Trophoblast cell (in vitro differentiated cells and primary cell): ENCODE results near the gene ZNF423.

Experiments
- DNase-seq, 2 donors: peaks; one replicate each; pipeline ENCODE4 v3.0.0-alpha.2; 2016
- H2AFZ ChIP-seq: 2 replicates; pipeline ENCODE4 v1.6.1; 2013; ENCODE audit warnings: low read length, moderate library complexity, mild to moderate bottlenecking; ENCODE audit not compliant: insufficient read depth, poor library complexity
- H2AK5ac ChIP-seq: 2 replicates; pipeline ENCODE4 v1.6.1; 2013; ENCODE audit warnings: mild to moderate bottlenecking, low read length
- H2BK120ac ChIP-seq: 2 replicates; pipeline ENCODE4 v1.6.1; 2013; ENCODE audit warnings: low read length, mild to moderate bottlenecking, moderate library complexity; ENCODE audit not compliant: insufficient read depth, poor library complexity
- H2BK12ac ChIP-seq: 2 replicates; pipeline ENCODE4 v1.6.1; 2013; ENCODE audit warnings: mild to moderate bottlenecking, low read length, moderate library complexity
- H2BK5ac ChIP-seq: 2 replicates; pipeline ENCODE4 v1.6.1; 2013; ENCODE audit warnings: low read length, low read depth, moderate library complexity, mild to moderate bottlenecking; ENCODE audit not compliant: poor library complexity
- H3K14ac ChIP-seq: 2 replicates; pipeline ENCODE4 v1.6.1; 2013; ENCODE audit warnings: mild to moderate bottlenecking, low read length
- H3K18ac ChIP-seq: 2 replicates; pipeline ENCODE4 v1.6.1; 2013; ENCODE audit warnings: mild to moderate bottlenecking, low read length
- H3K23ac ChIP-seq: 2 replicates; pipeline ENCODE4 v1.6.1; 2013; ENCODE audit warnings: low read length
- H3K27ac ChIP-seq: 2 replicates; pipeline ENCODE4 v1.5.1; 2013; ENCODE audit warnings: low read depth, mild to moderate bottlenecking, inconsistent platforms, low read length, moderate library complexity
- H3K27me3 ChIP-seq: 2 replicates; pipeline ENCODE4 v1.6.1; 2013; ENCODE audit warnings: inconsistent platforms, mild to moderate bottlenecking, low read length, moderate library complexity; ENCODE audit not compliant: insufficient read depth
- H3K36me3 ChIP-seq, 2 experiments: 1 replicate in 1 of 2; 2 replicates in 1 of 2; pipeline ENCODE4 v1.6.1; 2013; ENCODE audit warnings: low read length in 2 of 2, mild to moderate bottlenecking in 2 of 2, moderate library complexity in 1 of 2; ENCODE audit not compliant: insufficient read depth in 2 of 2, control insufficient read depth in 1 of 2
- H3K4ac ChIP-seq: 2 replicates; pipeline ENCODE4 v1.6.1; 2013; ENCODE audit warnings: low read depth, mild to moderate bottlenecking, low read length, moderate library complexity
- H3K4me1 ChIP-seq, 2 experiments: 1 replicate in 1 of 2; 2 replicates in 1 of 2; pipeline ENCODE4 v1.6.1; 2013; ENCODE audit warnings: low read length in 2 of 2, mild to moderate bottlenecking in 2 of 2, moderate library complexity in 1 of 2; ENCODE audit not compliant: insufficient read depth in 2 of 2, control insufficient read depth in 1 of 2
- H3K4me2 ChIP-seq: 2 replicates; pipeline ENCODE4 v1.6.1; 2013; ENCODE audit warnings: inconsistent platforms, mild to moderate bottlenecking, low read length, moderate library complexity
- H3K4me3 ChIP-seq: 2 replicates; pipeline ENCODE4 v1.5.1; 2013; ENCODE audit warnings: mild to moderate bottlenecking, low read depth, low read length, inconsistent platforms
- H3K79me1 ChIP-seq: one replicate; pipeline ENCODE4 v1.6.1; 2013; ENCODE audit warnings: low read length
- H3K79me2 ChIP-seq: 2 replicates; pipeline ENCODE4 v1.6.1; 2013; ENCODE audit warnings: low read length, mild to moderate bottlenecking; ENCODE audit not compliant: control insufficient read depth, insufficient read depth, poor library complexity
- H3K9ac ChIP-seq: 2 replicates; pipeline ENCODE4 v1.6.1; 2013; ENCODE audit warnings: mild to moderate bottlenecking, low read length
- H3K9me3 ChIP-seq: 2 replicates; pipeline ENCODE4 v1.6.1; 2013; ENCODE audit warnings: low read depth, mild to moderate bottlenecking, control low read depth, inconsistent platforms, low read length; ENCODE audit not compliant: insufficient read depth
- H4K12ac ChIP-seq: 2 replicates; pipeline ENCODE4 v1.6.1; 2013; ENCODE audit warnings: low read depth, mild to moderate bottlenecking, low read length, moderate library complexity
- H4K8ac ChIP-seq: 2 replicates; pipeline ENCODE4 v1.6.1; 2013; ENCODE audit warnings: low read depth, mild to moderate bottlenecking, low read length, moderate library complexity
- H4K91ac ChIP-seq: one replicate; pipeline ENCODE4 v1.6.1; 2013; ENCODE audit warnings: low read depth, mild to moderate bottlenecking, low read length, moderate library complexity
- whole genome bisulfite sequencing: extraction: QIAGEN DNeasy Blood & Tissue Kit; methylation state at CpG from one replicate; pipeline ENCODE4 v1.1.7; 2013; ENCODE audit warnings: missing lambda C conversion rate; ENCODE audit not compliant: insufficient read length, insufficient coverage; ENCODE audit errors: extremely low coverage; 5-methylcytosine and 5-hydroxymethylcytosine counted together

The ZNF423 gene

GRCh38 chr16:49487746-49488145, 368.2 kb downstream of the ZNF423 start:
- no peak overlapping the region for H3K4ac ChIP-seq
- H2BK120ac ChIP-seq = no peak overlapping the region
- no peaks in the 10 kb centered on the region for H3K36me3 ChIP-seq
- peaks cover 0 to 8% of the 10 kb centered on the region in 2 experiments for H3K4me1 ChIP-seq
- no CpG with 5 or more reads among the region's 4 CpGs for WGBS
- DNase-seq = no peak
- no peak overlapping the region for H3K4me2 ChIP-seq
- no peak overlapping the region for H2BK12ac ChIP-seq
- no peak overlapping the region for H4K91ac ChIP-seq
- no peak overlapping the region for H3K18ac ChIP-seq
- H4K12ac ChIP-seq = no peak overlapping the region
- no peak overlapping the region for H3K4me3 ChIP-seq
- no peak overlapping the region for H2AK5ac ChIP-seq
- no peaks in the 10 kb centered on the region for H3K27me3 ChIP-seq
- no peak overlapping the region for H4K8ac ChIP-seq
- no peak overlapping the region for H2AFZ ChIP-seq
- H3K23ac ChIP-seq = no peak overlapping the region
- H3K27ac ChIP-seq = no peak overlapping the region
- H2BK5ac ChIP-seq = no peak overlapping the region
- H3K79me1 ChIP-seq = no peaks in the 10 kb centered on the region
- no peak overlapping the region for H3K9ac ChIP-seq
- no peaks in the 10 kb centered on the region for H3K9me3 ChIP-seq
- no peaks in the 10 kb centered on the region for H3K79me2 ChIP-seq
- no peak overlapping the region for H3K14ac ChIP-seq

DNA sequence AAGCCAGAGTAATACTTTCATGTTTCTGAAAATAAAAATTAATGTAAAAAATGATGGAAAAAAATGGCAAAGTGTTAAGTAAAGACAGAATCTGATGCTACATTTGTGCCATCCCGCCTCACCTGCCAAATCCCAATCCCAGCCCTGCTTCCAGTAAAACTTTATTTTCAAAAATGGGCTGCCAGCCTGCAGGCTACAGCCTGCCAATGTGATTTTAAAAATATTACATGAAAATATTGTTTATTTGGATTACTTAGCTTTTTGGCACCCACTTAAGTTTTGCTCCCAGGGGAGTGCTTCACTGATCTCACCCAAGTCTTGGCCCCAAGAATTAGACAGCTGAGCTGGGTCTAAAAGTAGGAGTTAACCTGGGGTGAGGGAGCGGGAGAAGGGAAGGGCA, 369.5 kb downstream of the ZNF423 start:
- Histone ChIP-seq H3K18ac (no peak overlapping the region), H2AK5ac (no peak overlapping the region), H3K9me3 (no peaks in the 10 kb centered on the region), H4K91ac (no peak overlapping the region), H4K8ac (no peak overlapping the region), H3K9ac (no peak overlapping the region), H3K4me1 (no peaks in the 10 kb centered on the region), H3K23ac (no peak overlapping the region), H3K14ac (no peak overlapping the region), H4K12ac (no peak overlapping the region), H3K79me1 (no peaks in the 10 kb centered on the region), H3K4me3 (no peak overlapping the region), H3K4me2 (no peak overlapping the region), H3K27me3 (no peaks in the 10 kb centered on the region), H3K36me3 (no peaks in the 10 kb centered on the region), H2BK12ac (no peak overlapping the region), H3K27ac (no peak overlapping the region), H2BK5ac (no peak overlapping the region), H2BK120ac (no peak overlapping the region), H2AFZ (no peak overlapping the region), H3K4ac (no peak overlapping the region), H3K79me2 (no peaks in the 10 kb centered on the region)
- no peak for DNase-seq
- no CpG with 5 or more reads among the region's 2 CpGs for WGBS

DNA sequence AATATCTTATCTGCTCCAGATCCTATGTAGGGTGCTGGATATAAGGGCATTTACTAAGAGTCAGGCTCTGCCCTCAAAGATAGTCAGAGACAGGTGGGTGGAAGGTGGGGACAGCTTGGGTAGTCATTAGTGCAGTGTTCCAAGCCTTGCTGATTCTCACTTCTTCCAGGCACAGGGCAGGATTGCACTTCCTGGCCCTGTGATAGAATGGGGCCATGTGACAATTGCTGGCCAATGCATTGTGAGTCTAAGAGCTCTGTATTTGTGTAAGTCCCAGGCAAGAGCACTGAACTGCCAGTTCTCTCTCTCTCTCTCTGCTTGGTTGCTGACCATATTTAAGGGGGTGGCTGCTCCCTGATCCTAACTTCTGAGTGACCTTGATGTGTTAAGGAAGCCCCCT, 370.2 kb downstream of the ZNF423 start:
- no peak overlapping the region for H3K23ac ChIP-seq
- no peak overlapping the region for H2BK5ac ChIP-seq
- no peak overlapping the region for H3K4me3 ChIP-seq
- no peak overlapping the region for H4K12ac ChIP-seq
- H2BK120ac ChIP-seq = no peak overlapping the region
- no peaks in the 10 kb centered on the region for H3K79me2 ChIP-seq
- no peak for DNase-seq
- H4K8ac ChIP-seq = no peak overlapping the region
- no peak overlapping the region for H3K9ac ChIP-seq
- no peaks in the 10 kb centered on the region for H3K79me1 ChIP-seq
- H3K4me1 ChIP-seq = no peaks in the 10 kb centered on the region
- H4K91ac ChIP-seq = no peak overlapping the region
- no peak overlapping the region for H3K4ac ChIP-seq
- H3K27me3 ChIP-seq = no peaks in the 10 kb centered on the region
- no peak overlapping the region for H2BK12ac ChIP-seq
- no peak overlapping the region for H3K4me2 ChIP-seq
- no peak overlapping the region for H2AFZ ChIP-seq
- H3K14ac ChIP-seq = no peak overlapping the region
- H3K18ac ChIP-seq = no peak overlapping the region
- H3K27ac ChIP-seq = no peak overlapping the region
- no peaks in the 10 kb centered on the region for H3K9me3 ChIP-seq
- no peaks in the 10 kb centered on the region for H3K36me3 ChIP-seq
- H2AK5ac ChIP-seq = no peak overlapping the region

DNA sequence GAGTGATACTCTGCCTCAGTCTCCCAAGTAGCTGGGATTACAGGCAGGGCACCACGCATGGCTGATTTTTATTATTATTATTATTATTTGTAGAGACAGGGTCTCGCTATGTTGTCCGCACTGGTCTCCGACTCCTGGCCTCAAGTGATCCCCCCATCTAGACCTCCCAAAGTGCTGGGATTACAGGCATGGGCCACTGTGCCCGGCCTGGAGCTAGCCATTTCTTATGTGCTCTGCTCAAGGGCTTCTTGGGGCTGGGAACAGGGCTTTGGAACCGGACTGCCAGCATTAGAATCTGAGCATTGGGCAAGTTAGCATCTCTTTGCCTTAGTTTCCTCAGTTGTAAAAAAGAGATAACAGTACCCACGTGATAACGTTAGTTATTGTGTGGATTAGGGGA, 371.0 kb downstream of the ZNF423 start:
- no peaks in the 10 kb centered on the region for H3K79me1 ChIP-seq
- no peak overlapping the region for H2BK120ac ChIP-seq
- no peaks in the 10 kb centered on the region for H3K27me3 ChIP-seq
- H3K18ac ChIP-seq = no peak overlapping the region
- no peak overlapping the region for H4K91ac ChIP-seq
- no peak overlapping the region for H2AFZ ChIP-seq
- H2BK5ac ChIP-seq = no peak overlapping the region
- no peak overlapping the region for H3K4me3 ChIP-seq
- DNase-seq = no peak
- no peak overlapping the region for H3K9ac ChIP-seq
- H3K14ac ChIP-seq = no peak overlapping the region
- no peak overlapping the region for H2AK5ac ChIP-seq
- no CpG with 5 or more reads among the region's 8 CpGs for WGBS
- H3K4ac ChIP-seq = no peak overlapping the region
- H4K12ac ChIP-seq = no peak overlapping the region
- H3K4me2 ChIP-seq = no peak overlapping the region
- no peaks in the 10 kb centered on the region for H3K79me2 ChIP-seq
- no peak overlapping the region for H2BK12ac ChIP-seq
- H3K27ac ChIP-seq = no peak overlapping the region
- H3K23ac ChIP-seq = no peak overlapping the region
- H3K36me3 ChIP-seq = no peaks in the 10 kb centered on the region
- H3K4me1 ChIP-seq = no peaks in the 10 kb centered on the region
- no peaks in the 10 kb centered on the region for H3K9me3 ChIP-seq
- H4K8ac ChIP-seq = no peak overlapping the region
